Muscle layer of colon (tissue), 2 donors: ENCODE data around the gene CLASP1.
"Not testable (repeated sequence)": the region's sequence is repeated elsewhere in the genome, so short reads cannot be mapped to it uniquely, and the experiment has no call there.

Experiments used
- H3K27ac ChIP-seq: one replicate; pipeline ENCODE4 v1.7.0; 2013; ENCODE audit warnings: low read depth, mild to moderate bottlenecking, low read length, moderate library complexity
- H3K27me3 ChIP-seq, 2 donors: one replicate each; pipeline ENCODE4 v1.7.0; 2013; ENCODE audit warnings: low read length in 2 of 2, mild to moderate bottlenecking in 2 of 2; ENCODE audit not compliant: insufficient read depth in 2 of 2, control insufficient read depth in 1 of 2
- H3K36me3 ChIP-seq: one replicate; pipeline ENCODE4 v1.7.0; 2013; ENCODE audit warnings: mild to moderate bottlenecking, low read length; ENCODE audit not compliant: insufficient read depth
- H3K4me1 ChIP-seq: one replicate; pipeline ENCODE4 v1.7.0; 2013; ENCODE audit warnings: mild to moderate bottlenecking, low read length; ENCODE audit not compliant: insufficient read depth
- H3K4me3 ChIP-seq, 2 donors: one replicate each; pipeline ENCODE4 v1.7.0; 2013; ENCODE audit warnings: low read length in 2 of 2, low read depth in 1 of 2, mild to moderate bottlenecking in 1 of 2, moderate library complexity in 1 of 2
- H3K9ac ChIP-seq: one replicate; pipeline ENCODE4 v1.7.0; 2013; ENCODE audit warnings: low read length
- H3K9me3 ChIP-seq: one replicate; pipeline ENCODE4 v1.7.0; 2013; ENCODE audit warnings: mild to moderate bottlenecking, low read length
- donor health status: abdominal sarcoma.
- donor health status: Adenocarcinoma of cecum.

The CLASP1 gene

DNA sequence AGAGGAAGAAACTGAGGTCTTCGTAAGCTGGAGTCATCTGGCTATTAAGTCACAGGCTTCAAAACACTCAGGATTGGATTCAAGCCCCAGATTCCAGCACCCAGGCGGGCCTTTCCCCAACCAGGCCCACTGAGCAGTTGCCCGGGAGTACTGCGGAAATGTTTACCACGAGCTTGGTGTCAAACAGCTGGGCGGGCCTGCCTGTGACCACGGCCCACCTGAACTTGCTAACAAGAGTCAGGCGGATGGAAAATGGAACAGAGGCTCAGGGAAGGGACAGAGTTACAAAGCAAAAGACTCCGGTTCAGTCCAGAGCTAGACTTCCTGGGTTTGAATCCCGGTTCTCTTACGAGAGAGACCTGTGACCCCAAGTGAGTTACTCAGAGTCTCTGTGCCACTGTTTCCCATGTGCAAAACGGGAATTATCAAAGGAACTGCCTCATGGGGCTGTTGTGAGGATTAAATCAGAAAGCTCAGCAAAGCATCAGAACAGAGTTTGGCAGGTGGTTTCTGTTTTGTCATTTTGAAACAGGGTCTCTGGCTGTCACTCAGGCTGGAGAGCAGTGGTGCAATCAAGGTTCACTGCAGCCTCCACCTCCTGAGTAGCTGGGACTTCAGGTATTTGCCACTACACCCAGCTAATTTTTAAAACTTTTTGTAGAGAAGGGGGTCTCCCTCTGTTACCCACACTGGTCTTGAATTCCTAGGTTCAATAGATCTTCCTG is 315.3 kb downstream of the CLASP1 start:
- Histone ChIP-seq H3K36me3 (peaks cover 5% of the 10 kb centered on the region), H3K4me3 (no peak overlapping the region), H3K9me3 (no peaks in the 10 kb centered on the region), H3K4me1 (no peaks in the 10 kb centered on the region), H3K27me3 (no peaks in the 10 kb centered on the region), H3K9ac (no peak overlapping the region), H3K27ac (no peak overlapping the region)

DNA sequence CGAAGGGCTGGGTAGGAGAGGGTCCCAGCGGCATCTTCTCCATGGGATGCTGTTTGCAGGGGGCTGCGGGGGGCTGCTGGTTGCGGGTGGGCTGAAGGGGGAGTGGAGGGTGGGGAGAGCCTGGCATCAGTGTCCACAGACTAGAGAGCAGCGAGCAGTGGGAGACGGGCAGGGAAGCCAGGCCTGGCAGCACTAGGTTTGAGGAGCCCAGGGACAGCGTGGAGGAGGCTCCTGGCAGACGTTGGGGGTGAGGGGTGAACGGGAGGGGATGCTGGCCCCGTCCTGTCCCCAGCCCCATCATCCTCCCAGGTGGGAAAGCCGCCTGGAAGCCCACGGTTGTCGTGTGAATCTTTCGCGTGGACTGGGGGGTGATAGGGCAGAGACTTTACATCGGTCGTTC is 316.0 kb downstream of the CLASP1 start:
- Histone ChIP-seq H3K27me3 (no peaks in the 10 kb centered on the region), H3K4me3 (no peak overlapping the region), H3K36me3 (no peaks in the 10 kb centered on the region), H3K27ac (no peak overlapping the region), H3K9ac (no peak overlapping the region), H3K4me1 (no peaks in the 10 kb centered on the region), H3K9me3 (no peaks in the 10 kb centered on the region)

DNA sequence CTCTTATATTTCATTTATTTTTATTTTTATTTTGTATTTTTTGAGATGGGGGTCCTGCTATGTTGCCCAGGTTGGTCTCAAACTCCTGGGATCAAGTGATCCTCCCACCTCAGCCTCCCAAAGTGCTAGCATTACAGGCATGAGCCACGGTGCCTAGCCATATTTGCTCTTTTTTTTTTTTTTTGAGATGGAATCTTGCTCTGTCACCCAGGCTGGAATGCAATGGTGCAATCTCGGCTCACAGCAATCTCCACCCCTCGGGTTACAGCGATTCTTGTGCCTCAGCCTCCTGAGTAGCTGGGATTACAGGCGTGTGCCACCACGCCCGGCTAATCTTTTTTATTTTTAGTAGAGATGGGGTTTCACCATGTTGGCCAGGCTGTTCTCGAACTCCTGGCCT is 317.9 kb downstream of the CLASP1 start:
- not testable (repeated sequence) for H3K36me3 ChIP-seq, H3K4me3 ChIP-seq, H3K27me3 ChIP-seq, H3K27ac ChIP-seq, H3K9me3 ChIP-seq, H3K9ac ChIP-seq, H3K4me1 ChIP-seq

DNA sequence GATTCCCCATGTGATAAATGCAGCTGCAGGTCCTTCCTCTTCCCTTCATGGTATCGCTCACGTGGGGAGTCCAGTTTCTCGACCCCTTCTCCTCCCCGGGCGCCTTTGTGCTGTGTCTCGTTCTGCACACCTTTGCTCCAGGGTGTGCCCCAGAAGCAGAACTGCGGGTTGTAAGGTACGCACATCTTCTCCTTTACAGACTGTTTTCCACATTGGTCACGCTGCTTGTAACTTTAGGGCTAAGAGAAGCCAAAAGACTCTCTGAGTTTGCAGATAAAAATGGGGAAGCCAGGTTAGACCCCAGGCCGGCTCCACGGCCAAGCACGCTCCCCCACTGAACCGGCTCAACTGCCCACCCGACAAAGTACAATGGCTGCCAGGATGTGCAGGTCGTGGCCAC is 318.3 kb downstream of the CLASP1 start:
- Histone ChIP-seq H3K27me3 (no peaks in the 10 kb centered on the region), H3K27ac (no peak overlapping the region), H3K9me3 (no peaks in the 10 kb centered on the region), H3K4me3 (no peak overlapping the region), H3K4me1 (no peaks in the 10 kb centered on the region), H3K9ac (no peak overlapping the region), H3K36me3 (no peaks in the 10 kb centered on the region)

DNA sequence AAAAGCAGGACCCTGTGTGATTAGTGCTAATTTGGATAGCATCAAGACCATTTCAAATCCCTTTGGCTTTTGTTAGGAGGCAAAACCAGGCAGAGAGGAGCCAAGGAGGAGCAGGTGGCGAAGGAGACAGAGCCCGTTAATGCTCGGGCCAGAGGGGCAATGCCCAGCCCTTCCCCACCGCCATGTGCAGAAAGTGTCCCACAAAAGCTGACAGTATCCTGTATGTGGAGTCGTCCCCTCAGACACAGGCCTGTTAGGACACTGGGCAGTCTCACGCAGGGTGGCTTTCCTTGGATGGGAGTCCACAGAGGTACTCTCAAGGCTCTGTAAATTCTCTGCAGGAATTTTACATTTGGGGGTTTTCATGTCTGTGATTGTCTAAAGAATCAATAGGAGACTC is 319.5 kb downstream of the CLASP1 start:
- no peak overlapping the region for H3K27ac ChIP-seq
- H3K4me3 ChIP-seq, result no peak overlapping the region

DNA sequence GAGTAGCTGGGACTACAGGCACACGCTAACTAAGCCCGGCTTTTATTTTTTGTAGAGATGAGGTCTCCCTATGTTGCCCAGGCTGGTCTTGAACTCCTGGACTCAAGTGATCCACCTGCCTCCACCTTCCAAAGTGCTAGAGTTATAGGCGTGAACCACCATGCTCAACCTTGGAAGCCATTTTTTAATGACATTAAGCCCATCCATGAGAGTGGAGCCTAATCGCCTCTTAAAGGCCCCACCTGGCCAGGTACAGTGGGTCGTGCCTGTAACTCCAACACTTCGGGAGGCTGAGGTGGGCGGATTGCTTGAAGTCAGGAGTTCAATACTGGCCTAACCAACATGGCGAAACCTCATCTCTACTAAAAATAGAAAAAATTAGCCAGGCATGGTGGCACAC is 322.6 kb downstream of the CLASP1 start:
- no peaks in the 10 kb centered on the region for H3K36me3 ChIP-seq
- no peak overlapping the region for H3K9ac ChIP-seq
- H3K27me3 ChIP-seq, result no peaks in the 10 kb centered on the region
- H3K27ac ChIP-seq, result no peak overlapping the region
- H3K4me3 ChIP-seq, result no peak overlapping the region
- no peaks in the 10 kb centered on the region for H3K4me1 ChIP-seq
- no peaks in the 10 kb centered on the region for H3K9me3 ChIP-seq

More for the DNA sequence above, 319.5 kb downstream of the CLASP1 start:
- Histone ChIP-seq H3K4me1 (no peaks in the 10 kb centered on the region), H3K9ac (no peak overlapping the region), H3K27me3 (no peaks in the 10 kb centered on the region), H3K36me3 (no peaks in the 10 kb centered on the region), H3K9me3 (no peaks in the 10 kb centered on the region)

DNA sequence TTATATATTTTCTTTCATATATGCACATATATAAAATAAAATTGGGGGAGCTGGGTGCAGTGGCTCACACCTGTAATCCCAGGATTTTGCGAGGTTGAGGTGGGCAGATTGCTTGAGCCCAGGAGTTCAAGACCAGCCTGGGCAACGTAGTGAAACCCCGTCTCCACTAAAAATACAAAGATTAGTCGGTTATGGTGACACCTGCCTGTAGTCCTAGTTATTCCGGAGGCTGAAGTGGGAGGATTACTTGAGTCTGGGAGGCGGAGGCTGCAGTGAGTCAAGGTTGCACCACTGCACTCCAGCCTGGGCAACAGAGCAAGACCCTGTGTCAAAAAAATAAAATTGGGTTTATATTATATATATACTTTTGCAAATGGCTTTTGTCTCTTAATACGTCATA is 324.7 kb downstream of the CLASP1 start:
- H3K9ac ChIP-seq, result no peak overlapping the region
- H3K4me3 ChIP-seq, result no peak overlapping the region
- no peaks in the 10 kb centered on the region for H3K27me3 ChIP-seq
- H3K27ac ChIP-seq, result no peak overlapping the region
- no peaks in the 10 kb centered on the region for H3K4me1 ChIP-seq
- no peaks in the 10 kb centered on the region for H3K36me3 ChIP-seq
- no peaks in the 10 kb centered on the region for H3K9me3 ChIP-seq

DNA sequence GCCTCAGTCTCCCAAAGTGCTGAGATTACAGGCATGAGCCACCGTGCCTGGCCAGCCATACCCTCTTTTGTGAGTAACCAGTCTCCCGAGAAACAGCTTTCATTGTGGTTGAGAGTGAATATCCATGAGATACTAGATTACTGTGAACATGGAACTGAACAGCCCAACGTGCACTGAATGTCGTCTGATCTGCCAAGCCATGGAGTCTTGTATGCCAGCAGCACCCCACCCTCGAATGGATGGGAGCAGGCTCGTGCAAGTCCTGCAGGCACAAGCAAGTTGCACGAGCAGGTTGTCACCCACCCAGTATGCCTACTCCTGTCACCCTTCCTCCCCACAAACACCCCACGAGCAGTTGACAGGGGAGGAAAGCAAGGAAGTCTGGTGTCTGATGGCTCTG is 327.8 kb downstream of the CLASP1 start:
- Histone ChIP-seq H3K4me3 (no peak overlapping the region), H3K9me3 (no peaks in the 10 kb centered on the region), H3K27me3 (no peaks in the 10 kb centered on the region), H3K27ac (no peak overlapping the region), H3K4me1 (no peaks in the 10 kb centered on the region), H3K36me3 (no peaks in the 10 kb centered on the region), H3K9ac (no peak overlapping the region)

DNA sequence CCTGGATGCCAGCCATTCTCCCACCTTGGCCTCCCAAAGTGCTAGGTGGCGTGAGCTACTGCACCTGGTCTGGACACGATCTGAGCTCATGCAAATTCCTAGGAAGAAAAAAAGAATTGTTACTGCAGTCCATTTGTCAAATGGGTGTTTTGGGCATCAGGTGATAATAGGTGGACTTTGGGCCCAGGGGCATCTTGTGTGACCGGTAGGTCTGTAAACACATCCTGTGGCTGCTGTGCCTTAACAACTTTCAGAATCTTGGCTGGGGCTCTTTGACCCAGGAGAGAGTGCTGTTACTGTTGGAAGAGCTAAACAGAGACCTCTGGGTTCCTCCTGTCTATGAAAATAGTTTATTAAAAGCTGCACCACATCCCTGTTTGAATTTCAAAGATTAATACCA is 329.3 kb downstream of the CLASP1 start:
- no peaks in the 10 kb centered on the region for H3K36me3 ChIP-seq
- no peak overlapping the region for H3K9ac ChIP-seq
- H3K27me3 ChIP-seq, result no peaks in the 10 kb centered on the region
- H3K9me3 ChIP-seq, result no peaks in the 10 kb centered on the region
- H3K27ac ChIP-seq, result no peak overlapping the region
- no peak overlapping the region for H3K4me3 ChIP-seq
- H3K4me1 ChIP-seq, result no peaks in the 10 kb centered on the region

DNA sequence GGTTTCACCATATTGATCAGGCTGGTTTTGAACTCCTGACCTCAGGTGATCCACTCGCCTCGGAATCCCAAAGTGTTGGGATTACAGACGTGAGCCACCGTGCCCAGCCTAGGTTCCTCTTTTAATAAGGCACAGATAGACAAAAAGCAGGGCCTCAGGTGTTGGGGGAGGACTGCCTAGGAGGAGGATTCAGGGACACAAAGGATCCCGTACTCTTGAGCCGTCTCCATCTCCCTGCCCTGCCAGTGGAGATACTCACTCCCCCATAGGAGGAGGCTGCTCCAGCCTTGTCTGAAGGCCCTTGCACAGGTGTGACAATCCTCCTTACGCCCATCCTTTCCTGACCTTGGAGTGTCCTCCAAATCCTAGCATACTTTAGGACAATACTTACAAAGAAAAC is 332.3 kb downstream of the CLASP1 start:
- no peak overlapping the region for H3K4me3 ChIP-seq
- no peaks in the 10 kb centered on the region for H3K9me3 ChIP-seq
- no peaks in the 10 kb centered on the region for H3K36me3 ChIP-seq
- H3K4me1 ChIP-seq, result no peaks in the 10 kb centered on the region
- no peak overlapping the region for H3K27ac ChIP-seq
- H3K9ac ChIP-seq, result no peak overlapping the region
- H3K27me3 ChIP-seq, result no peaks in the 10 kb centered on the region

DNA sequence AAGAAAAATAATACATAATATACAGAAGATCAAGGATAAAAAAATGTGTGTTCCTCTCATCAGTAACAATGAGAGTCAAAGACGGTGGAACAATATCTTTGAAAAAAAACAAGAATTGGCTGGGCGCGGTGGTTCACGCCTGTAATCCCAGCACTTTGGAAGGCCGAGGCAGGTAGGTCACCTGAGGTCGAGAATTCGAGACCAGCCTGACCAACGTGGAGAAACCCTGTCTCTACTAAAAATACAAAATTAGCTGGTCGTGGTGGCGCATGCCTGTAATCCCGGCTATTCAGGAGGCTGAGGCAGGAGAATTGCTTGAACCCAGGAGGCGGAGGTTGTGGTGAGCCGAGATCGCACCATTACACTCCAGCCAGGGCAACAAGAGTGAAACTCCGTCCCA is 335.6 kb downstream of the CLASP1 start:
- H3K9me3 ChIP-seq, H3K36me3 ChIP-seq, H3K9ac ChIP-seq, H3K4me3 ChIP-seq, H3K27me3 ChIP-seq, H3K4me1 ChIP-seq, H3K27ac ChIP-seq: not testable (repeated sequence)

DNA sequence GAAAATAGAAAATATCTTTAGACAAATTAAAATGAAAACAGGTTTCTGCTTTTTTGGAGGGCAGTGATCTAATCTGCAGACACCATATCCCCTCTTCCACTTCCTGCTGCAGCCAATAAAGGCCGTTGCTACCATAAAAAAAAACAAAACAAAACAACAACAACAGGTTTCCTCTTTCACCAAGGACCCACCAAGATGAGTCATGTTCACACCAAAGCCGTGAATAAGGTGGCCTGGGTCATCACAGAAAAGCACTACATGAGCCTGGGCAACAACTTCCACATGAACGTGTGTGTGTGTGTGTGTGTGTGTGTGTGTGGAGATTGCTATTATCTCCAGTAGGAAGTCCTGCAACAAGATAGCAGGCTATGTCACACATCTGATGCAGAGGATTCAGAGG is 339.5 kb downstream of the CLASP1 start:
- Histone ChIP-seq H3K27me3 (no peaks in the 10 kb centered on the region), H3K4me3 (no peak overlapping the region), H3K27ac (no peak overlapping the region), H3K9me3 (no peaks in the 10 kb centered on the region), H3K36me3 (no peaks in the 10 kb centered on the region), H3K9ac (no peak overlapping the region), H3K4me1 (no peaks in the 10 kb centered on the region)
